ENCODE results near the gene IRX6. TPM values are rescaled to one million over a fixed set of nuclear protein-coding genes. Genes with fewer than 3 reads are reported as not detected.

IRX6 gene
- total RNA-seq, 1 donor from 2014 or later = 13.0 TPM

- H3K4me3 ChIP-seq = no peak overlapping the region
- intact Hi-C loops (cut with micrococcal nuclease) = no loop called here
- peaks cover 100% of the 10 kb centered on the region for H3K27me3 ChIP-seq (ENCODE audit: low read depth)
- no peaks in the 10 kb centered on the region for H3K36me3 ChIP-seq
- DNase-seq = no peak
- no peaks in the 10 kb centered on the region for H3K9me3 ChIP-seq (replicated peaks)
- peaks cover 32% of the 10 kb centered on the region for H3K4me1 ChIP-seq
- H3K27ac ChIP-seq (replicated peaks) = no peak overlapping the region
- TF ChIP-seq, protein P1, sequence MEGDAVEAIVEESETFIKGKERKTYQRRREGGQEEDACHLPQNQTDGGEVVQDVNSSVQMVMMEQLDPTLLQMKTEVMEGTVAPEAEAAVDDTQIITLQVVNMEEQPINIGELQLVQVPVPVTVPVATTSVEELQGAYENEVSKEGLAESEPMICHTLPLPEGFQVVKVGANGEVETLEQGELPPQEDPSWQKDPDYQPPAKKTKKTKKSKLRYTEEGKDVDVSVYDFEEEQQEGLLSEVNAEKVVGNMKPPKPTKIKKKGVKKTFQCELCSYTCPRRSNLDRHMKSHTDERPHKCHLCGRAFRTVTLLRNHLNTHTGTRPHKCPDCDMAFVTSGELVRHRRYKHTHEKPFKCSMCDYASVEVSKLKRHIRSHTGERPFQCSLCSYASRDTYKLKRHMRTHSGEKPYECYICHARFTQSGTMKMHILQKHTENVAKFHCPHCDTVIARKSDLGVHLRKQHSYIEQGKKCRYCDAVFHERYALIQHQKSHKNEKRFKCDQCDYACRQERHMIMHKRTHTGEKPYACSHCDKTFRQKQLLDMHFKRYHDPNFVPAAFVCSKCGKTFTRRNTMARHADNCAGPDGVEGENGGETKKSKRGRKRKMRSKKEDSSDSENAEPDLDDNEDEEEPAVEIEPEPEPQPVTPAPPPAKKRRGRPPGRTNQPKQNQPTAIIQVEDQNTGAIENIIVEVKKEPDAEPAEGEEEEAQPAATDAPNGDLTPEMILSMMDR (IDR thresholded peaks at IDR 0.05; ENCODE audit: borderline replicate concordance) = no peak
Observed at GRCh38 chr16:55328611-55329569, 4.9 kb downstream of the IRX6 start.

GRCh38 chr16:55329791-55330428, 5.9 kb downstream of the IRX6 start:
- peaks cover 22% of the 10 kb centered on the region for H3K4me1 ChIP-seq
- TF ChIP-seq, protein P1 (IDR thresholded peaks at IDR 0.05; ENCODE audit: borderline replicate concordance) = no peak
- no peak overlapping the region for H3K4me3 ChIP-seq
- H3K27ac ChIP-seq (replicated peaks) = no peak overlapping the region
- intact Hi-C loops (cut with micrococcal nuclease) = no loop called here
- no peak for DNase-seq
- H3K36me3 ChIP-seq = no peaks in the 10 kb centered on the region
- peaks cover 99% of the 10 kb centered on the region for H3K27me3 ChIP-seq (ENCODE audit: low read depth)
- H3K9me3 ChIP-seq (replicated peaks) = no peaks in the 10 kb centered on the region

DNA sequence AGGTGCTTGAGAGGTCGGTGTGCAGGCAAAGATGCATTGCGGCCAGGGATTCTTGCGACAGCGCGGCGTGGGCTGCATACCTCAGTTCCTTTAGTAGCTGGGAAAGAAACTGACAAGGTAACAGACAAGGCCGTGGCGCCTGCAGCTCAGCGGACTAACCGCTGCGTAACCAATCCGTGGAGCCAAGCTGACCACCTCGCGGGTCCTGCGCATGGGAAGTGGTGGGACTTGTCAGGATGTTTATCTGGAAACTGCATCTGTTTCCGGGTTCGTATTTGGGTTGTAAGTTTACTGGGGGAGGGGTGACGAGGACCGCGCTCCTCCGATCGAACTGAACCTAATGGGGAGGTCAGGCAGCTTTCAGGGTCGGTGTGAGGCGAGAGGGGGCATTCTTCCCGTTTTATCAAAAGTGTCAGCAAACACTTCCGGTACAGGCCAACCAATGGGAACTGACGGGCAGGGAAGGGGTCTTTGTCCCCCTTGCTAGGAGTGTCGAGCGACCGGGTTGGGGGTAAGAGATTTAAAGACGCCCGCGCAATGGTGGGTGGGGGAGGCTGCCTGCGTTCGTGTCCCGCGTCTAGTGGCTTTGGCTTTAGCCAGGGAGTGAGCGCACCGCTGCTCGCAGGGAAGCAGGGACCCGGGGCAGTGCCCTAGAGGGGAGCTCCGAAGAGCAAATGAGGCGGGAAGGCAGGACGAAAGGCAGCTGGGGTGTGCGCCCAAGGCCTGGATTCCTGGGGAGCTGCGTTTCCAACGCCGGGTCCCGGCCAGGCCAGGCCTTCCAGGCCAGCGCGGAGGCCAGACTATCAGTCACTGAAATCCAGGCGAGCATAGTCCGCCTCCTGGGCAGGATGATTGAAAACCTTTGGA, 7.0 kb downstream of the IRX6 start:
- DNase-seq = no peak
- peak overlapping the region; percentile 55 for H3K4me3 ChIP-seq
- H3K36me3 ChIP-seq = no peaks in the 10 kb centered on the region
- H3K9me3 ChIP-seq (replicated peaks) = no peaks in the 10 kb centered on the region
- peaks cover 20% of the 10 kb centered on the region for H3K4me1 ChIP-seq
- H3K27ac ChIP-seq (replicated peaks) = no peak overlapping the region
- TF ChIP-seq, protein P1 (IDR thresholded peaks at IDR 0.05; ENCODE audit: borderline replicate concordance) = no peak
- intact Hi-C loops (cut with micrococcal nuclease) = no loop called here
- peaks cover 90% of the 10 kb centered on the region for H3K27me3 ChIP-seq (ENCODE audit: low read depth)

GRCh38 chr16:55331648-55332185, 7.7 kb downstream of the IRX6 start:
- H3K27ac ChIP-seq (replicated peaks) = no peak overlapping the region
- intact Hi-C loops (cut with micrococcal nuclease) = no loop called here
- TF ChIP-seq, protein P1 (IDR thresholded peaks at IDR 0.05; ENCODE audit: borderline replicate concordance) = no peak

DNA sequence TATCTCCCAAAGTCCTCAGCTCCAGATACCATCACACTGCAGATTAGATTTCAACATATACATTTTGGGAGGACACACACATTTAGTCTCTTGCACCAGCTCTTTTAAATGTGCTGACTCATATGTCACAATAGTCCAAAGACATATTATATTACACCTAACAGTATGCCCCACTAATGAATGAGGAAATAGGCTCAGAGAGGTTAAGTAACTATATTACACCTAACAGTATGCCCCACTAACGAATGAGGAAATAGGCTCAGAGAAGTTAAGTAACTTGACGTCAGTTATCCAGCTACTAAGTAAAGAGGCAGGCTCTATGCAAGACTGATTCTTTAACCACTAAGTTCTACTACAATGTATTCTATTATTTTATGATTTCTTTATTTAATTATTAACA, 9.7 kb downstream of the IRX6 start:
- TF ChIP-seq, protein P1 (IDR thresholded peaks at IDR 0.05; ENCODE audit: borderline replicate concordance) = no peak
- Histone ChIP-seq H3K27me3 (ENCODE audit: low read depth) (peaks cover 68% of the 10 kb centered on the region), H3K36me3 (no peaks in the 10 kb centered on the region), H3K4me1 (peaks cover 15% of the 10 kb centered on the region), H3K27ac (replicated peaks) (no peak overlapping the region), H3K4me3 (no peak overlapping the region), H3K9me3 (replicated peaks) (no peaks in the 10 kb centered on the region)
- DNase-seq = no peak
- intact Hi-C loops (cut with micrococcal nuclease) = no loop called here

More at GRCh38 chr16:55331648-55332185, 7.7 kb downstream of the IRX6 start:
- DNase-seq = no peak
- Histone ChIP-seq H3K9me3 (replicated peaks) (no peaks in the 10 kb centered on the region), H3K36me3 (no peaks in the 10 kb centered on the region), H3K27me3 (ENCODE audit: low read depth) (peaks cover 88% of the 10 kb centered on the region), H3K4me3 (peak overlapping the region; percentile 55), H3K4me1 (peaks cover 20% of the 10 kb centered on the region)
